Cardiac ventricle fibroblast (primary cell): ENCODE measurements around the gene SLC24A1. TPM values are rescaled to one million over a fixed set of nuclear protein-coding genes. Genes with fewer than 3 reads are reported as not detected.

ENCODE experiments used
- total RNA-seq: library from RNA; depleted of rRNA; stranded (reverse); fragments of >200 nt; gene quantifications from 2 replicates; pipeline ENCODE4 v1.2.3, GENCODE V29; 2015

Gene SLC24A1
- 3.5 and 9.5 TPM in 2 replicates for total RNA-seq

GRCh38 chr15:65621638-65622037 lies at the start of gene SLC24A1:
Gene SLC24A1, plus strand, starts transcription at chr15:65621938. Its CDS starts 2,143 bp downstream, at chr15:65624081.

GRCh38 chr15:65610871-65611718 lies 10.6 kb upstream of the SLC24A1 start, which contains the start of gene INTS14:
Gene INTS14, minus strand, starts transcription at chr15:65611131. Its CDS starts 3,751 bp downstream, at chr15:65607380.

Other genes with a start within 250 kb of the SLC24A1 start
- not detected in 2 replicates for gene IGDCC3, start 243.9 kb upstream of the SLC24A1 start, total RNA-seq
- 1.2 and 2.1 TPM in 2 replicates for gene IGDCC4, start 199.0 kb upstream of the SLC24A1 start, total RNA-seq
- gene DPP8, start 104.2 kb upstream of the SLC24A1 start, total RNA-seq: 20.4 and 20.8 TPM in 2 replicates
- gene HACD3, start 91.5 kb upstream of the SLC24A1 start, total RNA-seq: 46.1 and 47.7 TPM in 2 replicates
- gene INTS14, start 10.8 kb upstream of the SLC24A1 start, total RNA-seq: 23.3 and 26.0 TPM in 2 replicates
- 14.0 and 16.3 TPM in 2 replicates for gene DENND4A, start 170.4 kb downstream of the SLC24A1 start, total RNA-seq
- 145 and 172 TPM in 2 replicates for gene RAB11A, start 247.6 kb downstream of the SLC24A1 start, total RNA-seq